AG10803 (cell line): ENCODE measurements around the gene PPP1CB.

Experiments used
- DNase-seq: peaks from one replicate; pipeline ENCODE4 v3.0.0; 2010; ENCODE audit warnings: low read depth
- H3K4me3 ChIP-seq: 2 replicates; pipeline ENCODE4 v1.5.1; 2011; ENCODE audit warnings: mild to moderate bottlenecking, low read length, control low read depth
- TF ChIP-seq, protein P1 (sequence below): conservative IDR thresholded peaks from 2 replicates; pipeline ENCODE4 v1.5.1; 2011; ENCODE audit warnings: mild to moderate bottlenecking, low read length, control low read depth, inconsistent platforms

The PPP1CB gene

DNA sequence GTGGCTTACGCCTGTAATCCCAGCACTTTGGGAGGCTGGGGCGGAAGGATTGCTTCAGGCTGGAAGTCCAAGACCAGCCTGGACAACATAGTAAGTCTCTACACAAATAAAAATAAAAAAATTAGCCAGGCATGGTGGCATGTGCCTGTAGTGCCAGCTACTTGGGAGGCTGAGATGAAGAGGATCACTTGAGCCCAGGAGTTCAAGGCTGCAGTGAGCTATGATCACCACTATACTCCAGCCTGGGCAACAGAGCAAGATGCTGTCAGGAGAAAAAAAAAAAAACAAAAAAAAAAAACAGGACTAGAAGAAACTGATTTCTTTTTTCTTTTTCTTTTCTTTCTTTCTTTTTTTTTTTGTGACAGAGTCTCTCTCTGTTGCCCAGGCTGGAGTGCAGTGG, 72.6 kb downstream of the PPP1CB start:
- DNase-seq: no peak

DNA sequence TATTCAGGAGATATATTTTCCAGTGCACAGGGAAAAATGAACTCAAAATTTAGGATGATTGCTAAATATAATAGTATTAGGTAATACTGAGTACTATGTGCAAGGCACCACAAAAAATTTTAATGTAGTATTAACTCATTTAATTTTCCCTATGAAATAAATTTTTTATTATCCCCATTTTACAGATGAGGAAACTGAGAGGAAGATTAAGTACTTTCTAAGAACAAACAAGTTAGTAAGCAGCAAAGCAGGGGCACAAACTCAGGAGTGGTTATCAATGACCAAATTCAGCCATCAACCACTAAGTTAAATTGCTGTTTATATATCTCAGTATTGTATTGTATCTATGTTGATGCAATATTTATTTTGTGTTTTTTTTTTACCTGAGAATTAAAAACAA, 73.2 kb downstream of the PPP1CB start:
- TF ChIP-seq, protein P1, sequence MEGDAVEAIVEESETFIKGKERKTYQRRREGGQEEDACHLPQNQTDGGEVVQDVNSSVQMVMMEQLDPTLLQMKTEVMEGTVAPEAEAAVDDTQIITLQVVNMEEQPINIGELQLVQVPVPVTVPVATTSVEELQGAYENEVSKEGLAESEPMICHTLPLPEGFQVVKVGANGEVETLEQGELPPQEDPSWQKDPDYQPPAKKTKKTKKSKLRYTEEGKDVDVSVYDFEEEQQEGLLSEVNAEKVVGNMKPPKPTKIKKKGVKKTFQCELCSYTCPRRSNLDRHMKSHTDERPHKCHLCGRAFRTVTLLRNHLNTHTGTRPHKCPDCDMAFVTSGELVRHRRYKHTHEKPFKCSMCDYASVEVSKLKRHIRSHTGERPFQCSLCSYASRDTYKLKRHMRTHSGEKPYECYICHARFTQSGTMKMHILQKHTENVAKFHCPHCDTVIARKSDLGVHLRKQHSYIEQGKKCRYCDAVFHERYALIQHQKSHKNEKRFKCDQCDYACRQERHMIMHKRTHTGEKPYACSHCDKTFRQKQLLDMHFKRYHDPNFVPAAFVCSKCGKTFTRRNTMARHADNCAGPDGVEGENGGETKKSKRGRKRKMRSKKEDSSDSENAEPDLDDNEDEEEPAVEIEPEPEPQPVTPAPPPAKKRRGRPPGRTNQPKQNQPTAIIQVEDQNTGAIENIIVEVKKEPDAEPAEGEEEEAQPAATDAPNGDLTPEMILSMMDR: no peak
- DNase-seq: no peak
- H3K4me3 ChIP-seq: no peak overlapping the region

More for the DNA sequence above, 72.6 kb downstream of the PPP1CB start:
- TF ChIP-seq, protein P1: no peak
- H3K4me3 ChIP-seq: no peak overlapping the region

DNA sequence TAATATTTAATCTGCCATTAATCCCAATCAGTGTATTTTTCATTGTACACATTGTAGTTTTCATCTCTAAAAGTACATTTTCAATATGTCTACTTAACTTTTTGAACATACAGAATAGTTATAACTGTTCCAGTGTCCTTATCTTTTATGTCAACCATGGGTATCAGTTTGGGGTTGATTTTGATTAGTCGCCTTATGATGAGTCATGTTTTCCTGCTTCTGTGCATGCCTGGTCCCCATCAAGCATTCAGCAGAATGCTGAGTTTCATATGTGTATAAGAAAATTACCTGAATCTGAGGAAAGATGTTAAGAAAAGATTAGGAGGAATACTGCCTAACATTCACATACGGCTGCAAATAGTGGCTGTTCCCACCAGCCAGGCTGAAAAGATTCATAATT, 76.8 kb downstream of the PPP1CB start:
- TF ChIP-seq, protein P1: no peak
- no peak for DNase-seq
- no peak overlapping the region for H3K4me3 ChIP-seq

DNA sequence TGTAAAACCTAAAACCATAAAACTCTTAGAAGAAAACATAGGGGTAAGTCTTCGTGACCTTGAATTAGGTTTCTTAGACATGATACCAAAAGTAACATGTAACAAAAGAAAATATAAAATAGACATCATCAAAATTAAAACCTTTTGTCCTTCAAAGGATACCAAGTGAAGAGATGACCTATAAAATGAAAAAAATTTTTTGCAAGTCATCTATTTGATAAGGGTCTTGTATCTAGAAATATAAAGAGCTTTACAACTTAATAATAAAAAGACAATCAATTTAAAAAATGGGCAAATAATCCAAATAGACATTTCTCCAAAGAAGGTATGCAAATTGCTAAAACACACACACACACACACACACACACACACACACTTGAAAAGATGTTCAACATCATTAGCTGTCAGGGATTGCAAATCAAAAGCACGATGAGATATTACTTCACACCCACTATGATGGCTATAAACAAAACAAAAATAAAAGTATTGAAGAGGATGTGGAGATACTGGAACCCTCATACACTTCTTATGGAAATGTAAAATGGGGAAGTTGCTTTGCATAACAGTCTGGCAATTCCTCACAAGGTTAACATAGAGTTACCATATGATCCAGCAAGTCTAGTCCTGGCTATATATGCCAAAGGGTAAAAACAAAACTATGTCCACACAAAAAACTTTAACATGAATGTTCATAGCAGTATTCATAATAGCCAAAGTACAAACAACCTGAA, 82.3 kb downstream of the PPP1CB start:
- no peak for DNase-seq
- TF ChIP-seq, protein P1: no peak

DNA sequence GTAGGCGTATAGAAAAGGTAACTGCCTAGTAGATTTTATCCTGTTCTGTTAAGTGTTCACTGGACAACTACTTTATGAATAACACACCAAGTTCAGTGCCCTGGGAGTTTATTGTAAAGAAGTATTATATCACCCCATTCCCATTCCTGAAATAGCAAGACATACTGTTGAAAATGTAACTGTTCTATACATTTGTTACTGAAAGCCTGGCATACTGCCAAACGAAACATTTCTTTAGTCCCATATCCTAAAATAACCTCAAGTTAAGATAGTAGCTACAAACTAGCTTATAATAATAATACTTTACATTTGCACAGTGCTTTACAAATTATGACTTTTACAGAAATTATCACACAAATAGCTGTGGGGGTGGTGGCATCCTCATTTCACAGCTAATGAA, 84.2 kb downstream of the PPP1CB start:
- TF ChIP-seq, protein P1: no peak
- DNase-seq: no peak
- no peak overlapping the region for H3K4me3 ChIP-seq

More for the DNA sequence above, 82.3 kb downstream of the PPP1CB start:
- H3K4me3 ChIP-seq: no peak overlapping the region

DNA sequence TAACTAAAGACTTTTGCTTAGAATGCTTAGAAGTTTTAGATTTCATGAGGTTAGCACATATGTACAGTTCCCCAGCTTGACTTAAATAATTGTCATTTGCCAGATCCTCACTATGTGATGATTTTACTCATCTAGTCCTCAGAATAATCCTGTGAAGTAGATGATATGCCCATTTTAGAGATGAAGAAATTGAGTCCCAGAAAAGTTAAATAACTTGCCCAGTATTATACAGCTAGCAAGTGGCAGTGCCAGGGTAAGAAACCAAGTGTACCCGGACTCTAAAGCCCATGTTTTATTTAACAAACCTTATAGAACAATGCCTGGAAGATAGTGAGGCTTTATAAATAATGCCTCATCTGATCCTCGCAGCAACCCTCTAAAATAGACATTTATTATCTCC, 87.3 kb downstream of the PPP1CB start:
- DNase-seq: no peak
- no peak overlapping the region for H3K4me3 ChIP-seq
- TF ChIP-seq, protein P1: no peak

DNA sequence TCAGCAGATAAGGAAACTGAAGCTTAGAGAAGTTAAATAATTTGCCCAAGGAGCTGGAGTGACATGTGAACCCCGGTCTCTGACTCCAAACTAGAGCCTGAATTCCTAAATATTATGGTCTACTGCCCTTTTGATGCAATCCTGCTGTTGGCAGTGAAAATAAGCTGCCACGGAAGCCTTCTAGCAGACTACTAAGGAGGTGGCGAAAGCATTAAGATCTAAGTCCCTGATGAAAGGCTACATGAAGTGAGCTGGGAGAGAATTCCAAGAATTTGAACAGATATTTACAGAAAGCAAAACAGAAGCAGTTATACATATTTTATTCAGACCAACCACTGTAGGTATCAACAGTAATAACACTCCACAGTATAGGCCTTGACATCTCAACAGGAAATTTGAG, 90.4 kb downstream of the PPP1CB start:
- peak; percentile 6 for DNase-seq

More for the DNA sequence above, 90.4 kb downstream of the PPP1CB start:
- TF ChIP-seq, protein P1: no peak
- H3K4me3 ChIP-seq: no peak overlapping the region
